ENCODE measurements around the gene RDX. TPM values are rescaled to one million over a fixed set of nuclear protein-coding genes. Genes with fewer than 3 reads are reported as not detected.

RDX gene
- total RNA-seq, 1 donor from 2014 or later = 132 TPM

DNA sequence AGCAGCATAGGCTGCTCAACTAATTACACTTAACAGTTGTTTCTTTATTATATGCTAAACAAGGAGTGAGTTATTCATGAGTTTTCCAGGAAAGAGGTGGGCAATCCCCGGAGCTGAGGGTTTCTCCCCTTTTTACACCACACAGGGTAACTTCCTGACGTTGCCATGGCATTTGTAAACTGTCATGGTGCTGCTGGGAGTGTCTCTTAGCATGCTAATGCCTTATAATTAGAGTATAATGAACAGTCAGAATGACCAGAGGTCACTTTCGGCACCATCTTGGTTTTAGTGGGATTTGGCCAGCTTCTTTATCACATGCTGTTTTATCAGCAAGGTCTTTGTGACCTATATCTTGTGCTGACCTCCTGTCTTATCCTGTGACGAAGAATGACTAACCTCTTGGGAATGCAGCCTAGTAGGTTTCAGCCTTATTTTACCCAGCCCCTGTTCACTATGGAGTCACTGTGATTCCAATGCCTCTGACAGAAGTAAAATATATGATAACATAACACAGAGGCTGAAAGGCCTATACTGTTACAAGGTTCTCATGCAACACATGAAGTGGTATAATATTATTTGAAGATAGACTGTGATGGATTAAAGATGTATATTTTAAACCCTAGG, 41.3 kb upstream of the RDX start:
- H3K36me3 Mint-ChIP-seq (ENCODE audit: low read depth, unreplicated experiment) = no peaks in the 10 kb centered on the region
- Histone ChIP-seq H3K36me3 (ENCODE audit: insufficient read depth, low read length) (no peaks in the 10 kb centered on the region), H3K4me3 (ENCODE audit: insufficient read depth, low read depth, low read length) (no peak overlapping the region), H3K4me1 (ENCODE audit: insufficient read depth, low read length) (peaks cover 3% of the 10 kb centered on the region), H3K79me2 (ENCODE audit: insufficient read depth, low read length) (no peaks in the 10 kb centered on the region), H2AFZ (ENCODE audit: low read depth, low read length) (peak overlapping the region; percentile 47), H3K27me3 (ENCODE audit: insufficient read depth, low read length) (no peaks in the 10 kb centered on the region), H3K9ac (ENCODE audit: low read length) (no peak overlapping the region), H3K9me3 (ENCODE audit: insufficient read depth, low read depth, low read length) (no peaks in the 10 kb centered on the region), H3K27ac (ENCODE audit: low read depth, low read length) (no peak overlapping the region), H3K4me2 (ENCODE audit: low read length) (peak overlapping the region; percentile 11), H4K20me1 (ENCODE audit: insufficient read depth, low read length) (no peaks in the 10 kb centered on the region)
- TF ChIP-seq EZH2 (IDR thresholded peaks at IDR 0.05; ENCODE audit: insufficient read depth, low read length) = no peak
- TF ChIP-seq, protein P1, sequence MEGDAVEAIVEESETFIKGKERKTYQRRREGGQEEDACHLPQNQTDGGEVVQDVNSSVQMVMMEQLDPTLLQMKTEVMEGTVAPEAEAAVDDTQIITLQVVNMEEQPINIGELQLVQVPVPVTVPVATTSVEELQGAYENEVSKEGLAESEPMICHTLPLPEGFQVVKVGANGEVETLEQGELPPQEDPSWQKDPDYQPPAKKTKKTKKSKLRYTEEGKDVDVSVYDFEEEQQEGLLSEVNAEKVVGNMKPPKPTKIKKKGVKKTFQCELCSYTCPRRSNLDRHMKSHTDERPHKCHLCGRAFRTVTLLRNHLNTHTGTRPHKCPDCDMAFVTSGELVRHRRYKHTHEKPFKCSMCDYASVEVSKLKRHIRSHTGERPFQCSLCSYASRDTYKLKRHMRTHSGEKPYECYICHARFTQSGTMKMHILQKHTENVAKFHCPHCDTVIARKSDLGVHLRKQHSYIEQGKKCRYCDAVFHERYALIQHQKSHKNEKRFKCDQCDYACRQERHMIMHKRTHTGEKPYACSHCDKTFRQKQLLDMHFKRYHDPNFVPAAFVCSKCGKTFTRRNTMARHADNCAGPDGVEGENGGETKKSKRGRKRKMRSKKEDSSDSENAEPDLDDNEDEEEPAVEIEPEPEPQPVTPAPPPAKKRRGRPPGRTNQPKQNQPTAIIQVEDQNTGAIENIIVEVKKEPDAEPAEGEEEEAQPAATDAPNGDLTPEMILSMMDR (IDR thresholded peaks at IDR 0.05; ENCODE audit: insufficient read depth, low read depth, low read length) = no peak
- peaks cover 15% of the 10 kb centered on the region for H3K4me1 Mint-ChIP-seq (ENCODE audit: low read depth, unreplicated experiment)
- H3K9me3 Mint-ChIP-seq (ENCODE audit: unreplicated experiment) = no peaks in the 10 kb centered on the region
- H3K4me3 Mint-ChIP-seq (ENCODE audit: unreplicated experiment) = no peak overlapping the region
- FAIRE-seq (no peak), DNase-seq (ENCODE audit: low read depth) (peak; percentile 19)
- peak overlapping the region; percentile 86 for H3K27ac Mint-ChIP-seq (ENCODE audit: unreplicated experiment)
- H3K27me3 Mint-ChIP-seq (ENCODE audit: low read depth, unreplicated experiment) = no peaks in the 10 kb centered on the region

DNA sequence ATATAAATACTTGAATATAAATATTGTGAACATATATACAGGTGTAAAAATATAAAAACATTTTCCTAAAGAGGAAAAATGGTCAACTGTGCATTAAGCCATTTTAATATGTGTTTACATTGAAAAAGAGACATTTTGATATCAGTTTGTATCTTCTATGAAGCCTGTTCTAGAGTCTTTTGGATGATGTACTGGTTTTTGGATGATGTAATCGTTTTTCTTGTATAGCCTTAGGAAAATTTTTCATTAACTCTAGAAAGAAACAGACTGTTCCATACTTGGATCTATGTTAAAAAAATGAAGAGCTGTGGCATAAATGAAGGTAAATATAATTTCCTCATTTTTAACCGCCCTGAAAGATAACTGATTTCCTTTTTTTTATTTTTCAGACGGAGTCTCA, 39.6 kb upstream of the RDX start:
- H3K36me3 Mint-ChIP-seq (ENCODE audit: low read depth, unreplicated experiment) = no peaks in the 10 kb centered on the region
- H3K27ac Mint-ChIP-seq (ENCODE audit: unreplicated experiment) = no peak overlapping the region
- H3K9ac ChIP-seq (ENCODE audit: low read length) = no peak overlapping the region
- H3K9me3 ChIP-seq (ENCODE audit: insufficient read depth, low read depth, low read length) = no peaks in the 10 kb centered on the region
- no peaks in the 10 kb centered on the region for H3K27me3 ChIP-seq (ENCODE audit: insufficient read depth, low read length)
- H3K4me1 Mint-ChIP-seq (ENCODE audit: low read depth, unreplicated experiment) = peaks cover 15% of the 10 kb centered on the region
- no peak for DNase-seq (ENCODE audit: low read depth)
- no peak overlapping the region for H3K4me3 ChIP-seq (ENCODE audit: insufficient read depth, low read depth, low read length)
- H3K4me3 Mint-ChIP-seq (ENCODE audit: unreplicated experiment) = no peak overlapping the region
- no peaks in the 10 kb centered on the region for H3K36me3 ChIP-seq (ENCODE audit: insufficient read depth, low read length)
- no peaks in the 10 kb centered on the region for H4K20me1 ChIP-seq (ENCODE audit: insufficient read depth, low read length)
- FAIRE-seq = no peak
- H2AFZ ChIP-seq (ENCODE audit: low read depth, low read length) = no peak overlapping the region
- H3K9me3 Mint-ChIP-seq (ENCODE audit: unreplicated experiment) = peaks cover 5% of the 10 kb centered on the region
- no peak for TF ChIP-seq EZH2 (IDR thresholded peaks at IDR 0.05; ENCODE audit: insufficient read depth, low read length)
- TF ChIP-seq, protein P1 (IDR thresholded peaks at IDR 0.05; ENCODE audit: insufficient read depth, low read depth, low read length) = no peak
- no peak overlapping the region for H3K27ac ChIP-seq (ENCODE audit: low read depth, low read length)
- H3K27me3 Mint-ChIP-seq (ENCODE audit: low read depth, unreplicated experiment) = no peaks in the 10 kb centered on the region
- no peak overlapping the region for H3K4me2 ChIP-seq (ENCODE audit: low read length)
- peaks cover 3% of the 10 kb centered on the region for H3K4me1 ChIP-seq (ENCODE audit: insufficient read depth, low read length)
- no peaks in the 10 kb centered on the region for H3K79me2 ChIP-seq (ENCODE audit: insufficient read depth, low read length)

DNA sequence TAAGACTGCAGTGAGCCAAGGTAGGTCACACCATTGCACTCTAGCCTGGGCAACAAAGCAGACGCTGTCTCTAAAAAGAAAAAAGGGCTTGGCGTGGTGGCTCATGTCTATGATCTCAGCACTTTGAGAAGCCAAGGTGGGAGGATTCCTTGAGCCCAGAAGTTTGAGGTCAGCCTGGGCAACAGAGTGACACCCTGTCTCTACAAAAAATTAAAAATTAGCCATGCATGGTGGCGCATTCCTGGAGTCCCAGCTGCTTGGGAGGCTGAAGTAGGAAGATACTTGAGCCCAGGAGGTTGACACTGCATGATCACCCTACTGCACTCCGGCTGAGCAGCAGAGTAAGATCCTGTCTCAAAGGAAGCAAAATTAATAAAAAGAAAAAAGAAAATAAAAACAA, 38.9 kb upstream of the RDX start:
- Histone ChIP-seq H3K4me1 (ENCODE audit: insufficient read depth, low read length) (peaks cover 3% of the 10 kb centered on the region), H3K27me3 (ENCODE audit: insufficient read depth, low read length) (no peaks in the 10 kb centered on the region), H3K9ac (ENCODE audit: low read length) (no peak overlapping the region), H3K27ac (ENCODE audit: low read depth, low read length) (no peak overlapping the region), H3K79me2 (ENCODE audit: insufficient read depth, low read length) (no peaks in the 10 kb centered on the region), H3K4me3 (ENCODE audit: insufficient read depth, low read depth, low read length) (no peak overlapping the region), H4K20me1 (ENCODE audit: insufficient read depth, low read length) (no peaks in the 10 kb centered on the region), H3K4me2 (ENCODE audit: low read length) (no peak overlapping the region), H3K36me3 (ENCODE audit: insufficient read depth, low read length) (no peaks in the 10 kb centered on the region), H2AFZ (ENCODE audit: low read depth, low read length) (no peak overlapping the region), H3K9me3 (ENCODE audit: insufficient read depth, low read depth, low read length) (no peaks in the 10 kb centered on the region)
- Mint-ChIP-seq H3K4me3 (ENCODE audit: unreplicated experiment) (no peak overlapping the region), H3K27me3 (ENCODE audit: low read depth, unreplicated experiment) (no peaks in the 10 kb centered on the region), H3K9me3 (ENCODE audit: unreplicated experiment) (peaks cover 5% of the 10 kb centered on the region), H3K4me1 (ENCODE audit: low read depth, unreplicated experiment) (peaks cover 15% of the 10 kb centered on the region), H3K27ac (ENCODE audit: unreplicated experiment) (no peak overlapping the region), H3K36me3 (ENCODE audit: low read depth, unreplicated experiment) (no peaks in the 10 kb centered on the region)
- FAIRE-seq = no peak
- no peak for TF ChIP-seq EZH2 (IDR thresholded peaks at IDR 0.05; ENCODE audit: insufficient read depth, low read length)
- TF ChIP-seq, protein P1 (IDR thresholded peaks at IDR 0.05; ENCODE audit: insufficient read depth, low read depth, low read length) = no peak
- no peak for DNase-seq (ENCODE audit: low read depth)

All from astrocyte (in vitro differentiated cells and primary cell).